Fibroblast of lung (primary cell): ENCODE results near the gene MYLK. TPM values are rescaled to one million over a fixed set of nuclear protein-coding genes. Genes with fewer than 3 reads are reported as not detected.
A peak's percentile ranks its signal among the peaks of the same experiment; 100 is the strongest.

Source experiments
- DNase-seq, 2 donors: peaks; one replicate each; pipeline versions ENCODE4 v3.0.0 to v3.0.0-alpha.2; 2010; ENCODE audit warnings: low read depth in 2 of 2
- H2AFZ ChIP-seq: 2 replicates; pipeline ENCODE4 v1.5.1; 2012; ENCODE audit warnings: low read length, control low read depth, inconsistent platforms
- H3K27ac ChIP-seq: 2 replicates; pipeline ENCODE4 v1.5.1; 2011; ENCODE audit warnings: low read length, control low read depth; ENCODE audit not compliant: insufficient read depth
- H3K27me3 ChIP-seq: 2 replicates; pipeline ENCODE4 v1.5.1; 2011; ENCODE audit warnings: mild to moderate bottlenecking, low read length; ENCODE audit not compliant: control insufficient read depth, insufficient read depth
- H3K36me3 ChIP-seq: 2 replicates; pipeline ENCODE4 v1.5.1; 2011; ENCODE audit warnings: low read length; ENCODE audit not compliant: control insufficient read depth, insufficient read depth
- H3K4me1 ChIP-seq: 2 replicates; pipeline ENCODE4 v1.5.1; 2011; ENCODE audit warnings: low read length; ENCODE audit not compliant: control insufficient read depth, insufficient read depth; ENCODE audit errors: extremely low read depth
- H3K4me2 ChIP-seq: 2 replicates; pipeline ENCODE4 v1.5.1; 2011; ENCODE audit warnings: low read length, control low read depth; ENCODE audit not compliant: insufficient read depth; ENCODE audit errors: extremely low read depth
- H3K4me3 ChIP-seq, 4 experiments: fragments of 200-600 bp in 1 of 4; sonication (generic) in 1 of 4; replicated peaks in 1 of 4; 2 replicates each; pipeline ENCODE4 v1.5.1; 2011 to 2016; ENCODE audit warnings: low read length in 4 of 4, low read depth in 3 of 4, mild to moderate bottlenecking in 3 of 4, control low read depth in 2 of 4, inconsistent platforms in 1 of 4, mixed read lengths in 1 of 4; ENCODE audit not compliant: insufficient read depth in 1 of 4; ENCODE audit errors: control extremely low read depth in 1 of 4
- H3K79me2 ChIP-seq: 2 replicates; pipeline ENCODE4 v1.5.1; 2012; ENCODE audit warnings: mild to moderate bottlenecking, low read length, inconsistent platforms; ENCODE audit not compliant: control insufficient read depth, insufficient read depth
- H3K9ac ChIP-seq: 2 replicates; pipeline ENCODE4 v1.5.1; 2011; ENCODE audit warnings: mild to moderate bottlenecking, low read length, control low read depth; ENCODE audit not compliant: insufficient read depth
- H3K9me3 ChIP-seq: 2 replicates; pipeline ENCODE4 v1.5.1; 2012; ENCODE audit warnings: low read depth, low read length; ENCODE audit not compliant: control insufficient read depth, insufficient read depth
- H4K20me1 ChIP-seq: 2 replicates; pipeline ENCODE4 v1.5.1; 2011; ENCODE audit warnings: low read length; ENCODE audit not compliant: control insufficient read depth, insufficient read depth; ENCODE audit errors: extremely low read depth
- EZH2 ChIP-seq: IDR thresholded peaks from 2 replicates; pipeline ENCODE4 v1.5.1; 2012; ENCODE audit warnings: low read length, control low read depth, mild to moderate bottlenecking; ENCODE audit errors: missing control alignments
- polyA plus RNA-seq, 2 donors: library from polyadenylated mRNA; depleted of rRNA in 1 of 2; stranded (reverse) in 1 of 2; unstranded in 1 of 2; fragments of >200 nt; gene quantifications; 2 replicates each; pipeline ENCODE4 v1.2.1, GENCODE V29; 2011 to 2012; ENCODE audit warnings: missing spikeins in 1 of 2
- total RNA-seq: library from RNA; depleted of rRNA; stranded (reverse); fragments of >200 nt; gene quantifications from 2 replicates; pipeline ENCODE4 v1.2.1, GENCODE V29; 2014
- TF ChIP-seq, protein P1 (sequence below), 2 donors: IDR thresholded peaks in 1 of 2; conservative IDR thresholded peaks in 1 of 2; 1 replicate in 1 of 2; 2 replicates in 1 of 2; pipeline ENCODE4 v1.5.1; 2011 to 2012; ENCODE audit warnings: low read length in 2 of 2, control low read depth in 1 of 2, inconsistent platforms in 1 of 2, low read depth in 1 of 2, mild to moderate bottlenecking in 1 of 2

MYLK gene
- total and polyA plus RNA-seq, 2 donors (not counting 1 experiment from before 2014, with no cell fraction given): 918 to 941 TPM

- peaks cover 6% of the 10 kb centered on the region for H3K36me3 ChIP-seq
- no peak overlapping the region for H3K4me2 ChIP-seq
- no peak overlapping the region for H3K4me3 ChIP-seq
- H3K9ac ChIP-seq: no peak overlapping the region
- no peak for DNase-seq
- peaks cover 2% of the 10 kb centered on the region for H3K79me2 ChIP-seq
- H3K27me3 ChIP-seq: no peaks in the 10 kb centered on the region
- no peak overlapping the region for H3K27ac ChIP-seq
- no peaks in the 10 kb centered on the region for H4K20me1 ChIP-seq
- TF ChIP-seq, protein P1, sequence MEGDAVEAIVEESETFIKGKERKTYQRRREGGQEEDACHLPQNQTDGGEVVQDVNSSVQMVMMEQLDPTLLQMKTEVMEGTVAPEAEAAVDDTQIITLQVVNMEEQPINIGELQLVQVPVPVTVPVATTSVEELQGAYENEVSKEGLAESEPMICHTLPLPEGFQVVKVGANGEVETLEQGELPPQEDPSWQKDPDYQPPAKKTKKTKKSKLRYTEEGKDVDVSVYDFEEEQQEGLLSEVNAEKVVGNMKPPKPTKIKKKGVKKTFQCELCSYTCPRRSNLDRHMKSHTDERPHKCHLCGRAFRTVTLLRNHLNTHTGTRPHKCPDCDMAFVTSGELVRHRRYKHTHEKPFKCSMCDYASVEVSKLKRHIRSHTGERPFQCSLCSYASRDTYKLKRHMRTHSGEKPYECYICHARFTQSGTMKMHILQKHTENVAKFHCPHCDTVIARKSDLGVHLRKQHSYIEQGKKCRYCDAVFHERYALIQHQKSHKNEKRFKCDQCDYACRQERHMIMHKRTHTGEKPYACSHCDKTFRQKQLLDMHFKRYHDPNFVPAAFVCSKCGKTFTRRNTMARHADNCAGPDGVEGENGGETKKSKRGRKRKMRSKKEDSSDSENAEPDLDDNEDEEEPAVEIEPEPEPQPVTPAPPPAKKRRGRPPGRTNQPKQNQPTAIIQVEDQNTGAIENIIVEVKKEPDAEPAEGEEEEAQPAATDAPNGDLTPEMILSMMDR (conservative IDR thresholded peaks at IDR 0.05 in 1 of 2, IDR thresholded peaks at IDR 0.05 in 1 of 2; ENCODE audit: low read depth in 1 of 2, low read length in 2 of 2): no peak
- TF ChIP-seq EZH2: no peak
- H3K9me3 ChIP-seq: no peaks in the 10 kb centered on the region
- H3K4me1 ChIP-seq: peaks cover 46% of the 10 kb centered on the region
- no peak overlapping the region for H2AFZ ChIP-seq
Observed at GRCh38 chr3:123753286-123753685, 130.8 kb downstream of the MYLK start.

DNA sequence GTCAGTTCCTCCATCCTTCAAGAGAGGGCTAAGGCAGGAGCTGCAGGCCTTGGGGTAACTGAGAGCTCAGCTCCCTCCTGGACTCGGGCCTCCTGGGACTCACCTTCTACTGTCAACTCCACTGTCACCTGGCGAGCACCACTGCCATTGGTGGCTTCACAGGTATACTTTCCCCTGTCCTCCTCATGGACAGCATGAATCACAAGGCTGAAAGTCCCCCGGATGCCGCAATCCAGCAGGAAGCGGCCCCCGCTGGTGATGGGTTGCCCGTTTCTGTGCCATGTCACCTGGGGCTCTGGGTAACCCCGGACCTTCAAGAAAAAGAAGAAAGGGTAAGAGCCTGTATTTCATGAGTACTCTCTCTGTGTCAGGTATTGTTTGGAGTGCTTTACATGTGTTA is 131.9 kb downstream of the MYLK start:
- Histone ChIP-seq H3K4me3 (no peak overlapping the region), H3K36me3 (peaks cover 11% of the 10 kb centered on the region), H3K4me2 (no peak overlapping the region), H3K79me2 (peaks cover 2% of the 10 kb centered on the region), H3K9me3 (no peaks in the 10 kb centered on the region), H2AFZ (no peak overlapping the region), H4K20me1 (no peaks in the 10 kb centered on the region), H3K4me1 (peaks cover 36% of the 10 kb centered on the region), H3K27me3 (no peaks in the 10 kb centered on the region), H3K9ac (no peak overlapping the region), H3K27ac (peak overlapping the region; percentile 94)
- DNase-seq: no peak
- TF ChIP-seq, protein P1 (conservative IDR thresholded peaks at IDR 0.05 in 1 of 2, IDR thresholded peaks at IDR 0.05 in 1 of 2; ENCODE audit: low read depth in 1 of 2, low read length in 2 of 2): no peak
- no peak for TF ChIP-seq EZH2

DNA sequence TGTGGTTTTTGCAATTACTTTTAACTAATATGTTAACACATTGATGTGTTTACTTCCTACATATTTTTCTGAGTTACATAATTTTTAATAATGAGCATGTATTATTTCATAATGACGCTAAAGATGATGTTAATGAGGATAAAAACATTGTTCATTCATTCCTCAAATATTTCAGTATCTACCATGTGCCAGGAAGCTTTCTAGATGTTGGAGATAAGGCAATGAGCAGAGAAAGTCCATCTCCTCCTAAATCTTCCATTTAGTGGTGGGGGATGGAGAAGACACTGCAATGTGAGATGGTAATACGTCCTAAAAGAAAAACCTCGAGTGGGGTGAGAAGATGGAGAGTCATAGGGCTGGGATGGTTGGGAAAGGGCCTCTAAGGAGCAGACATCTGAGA is 132.7 kb downstream of the MYLK start:
- Histone ChIP-seq H4K20me1 (no peaks in the 10 kb centered on the region), H3K27me3 (no peaks in the 10 kb centered on the region), H3K79me2 (peaks cover 2% of the 10 kb centered on the region), H3K4me3 (no peak overlapping the region), H2AFZ (no peak overlapping the region), H3K36me3 (peaks cover 11% of the 10 kb centered on the region), H3K4me1 (peaks cover 30% of the 10 kb centered on the region), H3K4me2 (no peak overlapping the region), H3K9me3 (no peaks in the 10 kb centered on the region), H3K27ac (peak overlapping the region; percentile 94), H3K9ac (no peak overlapping the region)
- TF ChIP-seq, protein P1 (conservative IDR thresholded peaks at IDR 0.05 in 1 of 2, IDR thresholded peaks at IDR 0.05 in 1 of 2; ENCODE audit: low read depth in 1 of 2, low read length in 2 of 2): no peak
- no peak for TF ChIP-seq EZH2
- peak in 1 of 2 donors; percentile 60 for DNase-seq
